HG03520 (cell line): ENCODE results near the gene CLDN15.
A peak's percentile ranks its signal among the peaks of the same experiment; 100 is the strongest.
"Not testable (repeated sequence)": the region's sequence is repeated elsewhere in the genome, so short reads cannot be mapped to it uniquely, and the experiment has no call there.

ENCODE experiments used
- ATAC-seq: cut with Tn5 transposase; IDR thresholded peaks from one replicate; pipeline ENCODE4 v1.9.1; 2021; ENCODE audit warnings: mild to moderate bottlenecking, moderate library complexity; ENCODE audit not compliant: unreplicated experiment

CLDN15 gene

GRCh38 chr7:101222275-101222830, 15.2 kb downstream of the CLDN15 start:
- ATAC-seq = no peak

GRCh38 chr7:101220295-101220694, 17.3 kb downstream of the CLDN15 start:
- no peak for ATAC-seq

GRCh38 chr7:101218236-101219125, 19.1 kb downstream of the CLDN15 start:
- no peak for ATAC-seq

DNA sequence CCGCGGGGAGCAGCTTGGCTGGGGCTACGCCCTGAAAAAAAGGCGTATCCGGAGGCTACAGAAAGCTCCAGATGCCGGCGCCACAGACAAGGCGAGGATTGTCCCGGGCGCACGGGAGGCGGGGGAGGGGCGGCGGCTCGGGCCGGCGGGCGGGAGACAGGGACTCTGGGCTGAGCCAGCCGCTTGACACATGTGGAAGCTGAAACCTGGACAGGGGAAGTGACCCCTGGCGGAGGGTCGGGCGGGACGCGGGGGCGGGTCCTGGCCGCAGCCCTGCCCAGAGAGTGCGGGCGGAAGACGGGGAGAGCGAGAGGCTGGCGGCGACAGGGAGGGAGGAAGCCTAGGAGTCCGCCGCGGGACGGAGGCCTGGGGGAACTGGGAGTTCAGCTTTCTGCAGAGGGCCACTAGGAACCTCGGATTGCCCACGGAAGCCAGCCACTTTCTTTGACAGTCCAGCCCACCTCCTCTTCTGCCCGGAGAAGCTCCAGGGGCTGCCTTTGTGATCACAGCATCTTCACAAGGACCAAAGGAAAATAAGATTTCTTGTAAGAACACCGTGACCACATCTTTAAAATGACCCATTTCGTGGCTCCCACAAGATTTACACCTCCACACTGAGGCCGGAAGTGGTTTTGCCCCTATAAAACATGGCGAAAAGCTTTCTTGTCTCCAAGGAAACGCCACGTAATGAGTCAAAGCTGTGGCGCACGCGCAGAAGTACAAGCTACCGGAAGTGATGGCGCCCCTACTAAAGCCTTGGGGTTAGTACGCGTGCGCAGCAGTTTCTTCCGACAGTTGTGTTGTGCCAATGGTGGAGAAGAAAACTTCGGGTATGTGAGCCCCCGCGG, 20.0 kb downstream of the CLDN15 start, which contains the start of the genes PLOD3 and ZNHIT1:
Gene PLOD3, minus strand, starts transcription at position 194 of the 848 bp plus-strand sequence. CDS start 307 bp downstream, outside the sequence.
Gene ZNHIT1, plus strand, starts transcription at position 778 of the 848 bp plus-strand sequence. Its CDS starts 31 bp downstream, at position 809.
- peak; percentile 68 for ATAC-seq

GRCh38 chr7:101216860-101217387, 20.7 kb downstream of the CLDN15 start:
- ATAC-seq = peak; percentile 13

DNA sequence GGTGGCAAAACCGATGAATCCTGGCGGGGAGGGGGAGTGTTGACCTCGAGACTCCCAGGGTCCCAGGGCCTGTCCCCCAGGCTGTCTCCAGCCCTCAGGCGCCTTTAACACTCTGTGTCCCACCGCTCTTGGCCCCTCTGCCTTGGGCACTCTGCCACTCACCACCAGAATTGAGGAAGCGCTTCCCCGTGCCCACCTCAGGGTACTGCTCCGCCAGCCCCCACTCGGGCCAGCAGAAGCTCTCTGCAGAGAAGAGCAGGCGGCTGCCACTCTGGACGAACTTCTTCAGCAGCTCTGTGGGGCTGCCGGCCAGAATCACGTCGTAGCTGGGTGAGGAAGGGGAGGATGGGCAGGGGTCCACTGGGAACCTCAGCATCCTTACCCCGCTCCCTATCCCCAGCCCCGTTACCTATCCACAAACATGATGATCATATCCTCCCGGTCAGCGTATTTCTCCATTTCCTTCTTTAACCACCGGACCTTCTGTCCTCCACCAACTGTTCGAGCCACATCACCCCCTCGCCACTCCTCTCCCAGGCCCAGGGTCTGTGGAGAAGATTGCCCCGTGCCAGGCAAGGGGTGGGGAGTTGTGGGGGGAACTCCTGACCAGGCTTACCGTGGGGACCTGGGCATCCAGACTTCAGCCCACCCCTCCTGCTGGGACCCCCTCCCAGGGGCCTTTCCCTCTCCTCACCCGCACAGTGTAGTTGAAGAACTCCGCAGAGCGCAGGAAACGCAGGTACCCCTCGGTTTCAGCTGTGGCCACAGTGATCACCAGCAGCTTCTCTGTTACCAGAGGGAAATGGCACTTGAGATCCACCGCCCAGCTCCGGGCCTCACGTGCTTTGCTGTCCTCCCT, 21.4 kb downstream of the CLDN15 start:
- no peak for ATAC-seq

DNA sequence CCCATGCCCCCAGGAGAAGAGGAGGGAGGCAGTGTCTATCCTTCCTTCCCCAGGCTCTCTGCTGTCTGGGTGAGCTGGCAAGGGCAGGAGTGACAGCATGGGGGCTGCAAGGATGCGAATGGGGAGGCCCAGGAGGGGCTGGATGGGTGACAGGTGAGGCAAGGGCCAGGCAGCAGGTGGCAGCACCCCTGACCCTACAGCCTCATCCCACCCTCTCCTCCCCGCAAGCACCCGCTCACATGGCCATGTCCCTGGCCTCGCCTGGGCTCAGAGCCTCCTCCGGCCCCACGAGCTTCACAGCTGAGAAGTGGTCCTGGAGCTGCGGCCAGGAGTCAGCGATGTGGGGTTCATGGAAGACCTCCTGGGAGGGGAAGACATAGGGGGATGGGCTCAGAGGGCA, 25.6 kb downstream of the CLDN15 start:
- ATAC-seq = no peak

- ATAC-seq = no peak
Observed at GRCh38 chr7:101211501-101211900, 26.1 kb downstream of the CLDN15 start.

GRCh38 chr7:101210143-101210542, 27.5 kb downstream of the CLDN15 start:
- ATAC-seq = no peak

- ATAC-seq = no peak
Observed at GRCh38 chr7:101208794-101209193, 28.8 kb downstream of the CLDN15 start.

GRCh38 chr7:101207459-101207858, 30.1 kb downstream of the CLDN15 start:
- ATAC-seq = no peak

GRCh38 chr7:101206665-101207042, 30.9 kb downstream of the CLDN15 start:
- no peak for ATAC-seq

DNA sequence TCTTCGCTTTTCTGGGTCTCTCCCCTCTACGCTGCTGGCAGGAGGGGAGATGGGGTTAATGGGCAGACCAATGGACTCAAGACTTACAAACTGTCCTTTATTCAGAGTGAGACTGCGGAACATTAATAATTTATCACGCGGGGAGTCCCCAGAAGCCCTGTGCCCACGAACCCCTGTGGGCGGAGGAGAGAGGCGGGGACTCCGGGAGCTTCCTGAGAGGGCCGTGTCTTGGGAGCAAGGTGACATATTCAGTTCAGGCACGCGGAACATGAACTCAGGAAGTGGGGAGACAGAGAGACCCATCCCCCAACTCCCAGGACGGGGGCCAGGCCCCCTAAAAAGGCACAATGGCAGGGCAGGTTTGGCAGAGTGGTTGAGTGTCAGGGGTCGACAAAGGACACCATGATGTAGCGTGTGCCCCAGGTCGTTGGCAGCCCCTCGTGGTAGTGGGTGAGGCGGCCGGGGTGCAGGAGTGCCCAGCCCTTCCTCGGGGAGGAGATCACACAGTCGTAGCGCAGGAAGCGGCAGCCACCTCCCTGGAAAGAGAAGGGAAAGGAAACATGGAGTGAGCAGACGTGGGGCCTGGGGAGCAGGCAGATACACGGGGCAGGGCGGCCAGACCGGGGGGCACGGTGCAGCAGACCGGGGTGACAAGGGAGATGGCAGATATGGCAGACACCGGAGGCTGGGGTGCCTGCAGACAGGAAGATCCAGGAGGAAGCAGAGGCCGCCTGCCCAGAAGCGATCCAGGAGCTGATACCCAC, 31.5 kb downstream of the CLDN15 start:
- ATAC-seq = no peak

DNA sequence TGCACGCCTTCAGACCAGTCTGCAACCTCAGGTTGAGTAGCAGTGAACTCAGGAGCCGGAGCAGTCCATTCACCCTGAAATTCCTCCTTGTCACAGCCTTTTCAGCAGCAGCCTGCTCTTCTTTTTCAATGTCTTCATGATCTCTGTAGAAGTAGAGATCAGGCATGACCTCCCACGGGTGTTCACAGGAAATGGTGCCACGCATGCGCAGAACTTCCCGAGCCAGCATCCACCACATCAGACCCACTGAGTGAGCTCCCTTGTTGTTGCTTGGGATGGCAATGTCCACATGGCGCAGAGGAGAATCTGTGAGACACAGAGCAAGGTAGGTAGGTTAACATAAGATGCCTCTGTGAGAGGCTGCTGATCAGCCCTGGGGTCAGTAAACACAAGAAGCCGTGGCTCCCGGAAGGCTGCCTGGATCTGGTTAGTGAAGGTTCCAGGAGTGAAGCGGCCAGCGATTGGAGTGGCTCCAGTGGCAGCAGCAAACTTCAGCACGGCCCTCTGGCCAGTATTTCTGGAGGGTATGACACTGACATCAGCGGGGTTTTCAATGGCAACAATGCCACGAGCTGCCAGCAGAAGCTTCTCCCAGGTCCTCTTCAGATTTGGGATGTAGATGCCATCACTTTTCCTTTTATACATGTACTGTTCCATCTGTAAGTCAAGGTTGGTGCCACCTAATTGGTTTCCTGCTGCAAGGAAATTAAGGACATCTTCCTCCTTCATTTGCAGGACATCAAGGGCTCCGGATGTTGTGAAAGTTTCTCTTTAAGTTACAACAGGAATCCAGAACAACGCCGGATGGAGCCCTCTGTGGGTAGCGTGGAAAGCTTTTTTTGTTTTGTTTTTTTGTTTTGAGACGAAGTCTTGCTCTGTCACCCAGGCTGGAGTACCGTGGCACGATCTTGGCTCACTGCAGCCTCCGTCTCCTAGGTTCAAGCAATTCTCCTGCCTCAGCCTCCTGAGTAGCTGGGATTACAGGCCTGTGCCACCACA, 33.6 kb downstream of the CLDN15 start:
- ATAC-seq = not testable (repeated sequence)

- no peak for ATAC-seq
Observed at GRCh38 chr7:101202603-101202918, 35.0 kb downstream of the CLDN15 start.

GRCh38 chr7:101201695-101202602, 35.7 kb downstream of the CLDN15 start:
- ATAC-seq = no peak
